ENCODE results near the gene ZBTB16. TPM values are rescaled to one million over a fixed set of nuclear protein-coding genes. Genes with fewer than 3 reads are reported as not detected.
A peak's percentile ranks its signal among the peaks of the same experiment; 100 is the strongest.

The ZBTB16 gene
- total and polyA plus RNA-seq, 2 of the 4 experiments (the other 2 are of a cell fraction) = not detected

DNA sequence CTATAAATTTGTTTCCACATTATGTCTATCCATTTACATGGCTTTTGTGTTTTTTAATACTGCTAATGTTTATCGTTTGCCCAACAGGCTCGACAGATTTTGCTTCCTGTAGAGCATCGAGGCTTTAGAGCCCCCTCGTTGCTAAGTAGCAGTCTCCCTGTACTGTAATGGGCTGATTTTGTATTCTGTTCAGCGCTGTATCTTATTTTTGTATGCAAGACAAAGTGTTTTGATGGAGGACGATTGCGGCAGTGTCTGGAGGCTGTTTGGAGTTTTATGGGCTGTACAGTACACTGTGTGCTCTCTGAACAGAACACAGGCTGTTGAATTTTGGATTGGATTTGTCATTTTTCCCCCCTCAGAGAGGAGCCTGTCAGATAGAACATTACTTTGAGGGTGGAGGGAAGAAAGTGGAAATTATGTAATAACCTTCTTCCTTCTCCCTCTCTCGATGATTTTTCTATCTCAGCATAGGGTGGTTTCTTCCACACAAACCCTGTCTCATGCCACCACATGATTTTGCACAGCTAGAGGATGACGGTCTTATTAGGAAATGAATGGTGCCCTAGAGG is 104.4 kb downstream of the ZBTB16 start:
- no peak overlapping the region for H3K23ac ChIP-seq (ENCODE audit: low read depth, low read length)
- no peak overlapping the region for H2BK20ac ChIP-seq (ENCODE audit: low read depth, low read length)
- H4K8ac ChIP-seq (ENCODE audit: low read depth in 2 of 2, low read length in 2 of 2) = no peak overlapping the region
- no peak overlapping the region for H3K9ac ChIP-seq (ENCODE audit: low read depth, low read length)
- no peaks in the 10 kb centered on the region for H3K79me1 ChIP-seq (ENCODE audit: low read depth in 1 of 2, low read length in 2 of 2)
- peaks cover 14% of the 10 kb centered on the region; the same call in 1 of the 2 replicates for H3K4me1 ChIP-seq (ENCODE audit: control insufficient read depth, insufficient read depth, low read length)
- H4K20me1 ChIP-seq (ENCODE audit: insufficient read depth, low read length) = peaks cover 3% of the 10 kb centered on the region; the same call in 1 of the 2 replicates
- no peak overlapping the region for H2BK120ac ChIP-seq (ENCODE audit: low read depth, low read length)
- CTCF ChIA-PET = no interaction called here
- no TSS peak for BruUV-seq (replicated peaks)
- no peak for TF ChIP-seq RCOR1 (IDR thresholded peaks at IDR 0.05; ENCODE audit: insufficient replicate concordance, low read length)
- no peak for TF ChIP-seq BHLHE40 (IDR thresholded peaks at IDR 0.05; ENCODE audit: low read depth, low read length)
- TF ChIP-seq, protein P1, sequence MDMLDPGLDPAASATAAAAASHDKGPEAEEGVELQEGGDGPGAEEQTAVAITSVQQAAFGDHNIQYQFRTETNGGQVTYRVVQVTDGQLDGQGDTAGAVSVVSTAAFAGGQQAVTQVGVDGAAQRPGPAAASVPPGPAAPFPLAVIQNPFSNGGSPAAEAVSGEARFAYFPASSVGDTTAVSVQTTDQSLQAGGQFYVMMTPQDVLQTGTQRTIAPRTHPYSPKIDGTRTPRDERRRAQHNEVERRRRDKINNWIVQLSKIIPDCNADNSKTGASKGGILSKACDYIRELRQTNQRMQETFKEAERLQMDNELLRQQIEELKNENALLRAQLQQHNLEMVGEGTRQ (IDR thresholded peaks at IDR 0.05; ENCODE audit: low read depth, low read length) = no peak
- no peak for TF ChIP-seq MAZ (IDR thresholded peaks at IDR 0.05; ENCODE audit: borderline replicate concordance, low read depth, low read length)
- no peak for TF ChIP-seq RAD21 (IDR thresholded peaks at IDR 0.05; ENCODE audit: low read length)
- TF ChIP-seq RFX5 (IDR thresholded peaks at IDR 0.05; ENCODE audit: low read depth, low read length) = no peak
- no peak for TF ChIP-seq CTCF (conservative IDR thresholded peaks at IDR 0.05; ENCODE audit: low read depth, low read length)
- TF ChIP-seq NFE2L2 (IDR thresholded peaks at IDR 0.05; ENCODE audit: low read depth, low read length) = no peak
- TF ChIP-seq FOS (IDR thresholded peaks at IDR 0.05; ENCODE audit: low read depth, low read length) = no peak
- TF ChIP-seq POLR2A (IDR thresholded peaks at IDR 0.05; ENCODE audit: low read depth, low read length) = no peak
- no peak for TF ChIP-seq MXI1 (IDR thresholded peaks at IDR 0.05; ENCODE audit: borderline replicate concordance, low read depth, low read length)
- TF ChIP-seq MAFK (IDR thresholded peaks at IDR 0.05; ENCODE audit: low read depth, low read length) = no peak
- no peak for TF ChIP-seq CHD1 (IDR thresholded peaks at IDR 0.05; ENCODE audit: low read depth, low read length)
- TF ChIP-seq SMC3 (IDR thresholded peaks at IDR 0.05; ENCODE audit: low read depth, low read length) = no peak
- TF ChIP-seq CEBPB (IDR thresholded peaks at IDR 0.05; ENCODE audit: low read depth, low read length) = no peak
- TF ChIP-seq, protein P2, sequence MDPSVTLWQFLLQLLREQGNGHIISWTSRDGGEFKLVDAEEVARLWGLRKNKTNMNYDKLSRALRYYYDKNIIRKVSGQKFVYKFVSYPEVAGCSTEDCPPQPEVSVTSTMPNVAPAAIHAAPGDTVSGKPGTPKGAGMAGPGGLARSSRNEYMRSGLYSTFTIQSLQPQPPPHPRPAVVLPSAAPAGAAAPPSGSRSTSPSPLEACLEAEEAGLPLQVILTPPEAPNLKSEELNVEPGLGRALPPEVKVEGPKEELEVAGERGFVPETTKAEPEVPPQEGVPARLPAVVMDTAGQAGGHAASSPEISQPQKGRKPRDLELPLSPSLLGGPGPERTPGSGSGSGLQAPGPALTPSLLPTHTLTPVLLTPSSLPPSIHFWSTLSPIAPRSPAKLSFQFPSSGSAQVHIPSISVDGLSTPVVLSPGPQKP (IDR thresholded peaks at IDR 0.05; ENCODE audit: borderline replicate concordance, low read depth, low read length) = no peak
- ATAC-seq (ENCODE audit: low read depth) = no peak
- peak overlapping the region; percentile 33 for H2AK9ac ChIP-seq (replicated peaks; ENCODE audit: low read depth, low read length, poor library complexity)
- H3K4ac ChIP-seq (ENCODE audit: low read depth, low read length) = no peak overlapping the region
- no peak for DNase-seq
- no peak overlapping the region for H2BK15ac ChIP-seq (ENCODE audit: low read depth, low read length)
- H2AK5ac ChIP-seq (ENCODE audit: low read depth, low read length) = no peak overlapping the region
- dilution Hi-C loops (cut with HindIII; ENCODE audit: low sequenced_read_pairs, unreplicated experiment) (no loop called here), intact Hi-C loops (cut with micrococcal nuclease) (loop anchor here (5.0 to 10.0 kb wide), 3 partner anchors 98 to 289 kb away; partner anchors contain the start of gene USP28), in situ Hi-C loops (cut with MboI; ENCODE audit: low sequenced_read_pairs) (no loop called here)
- peaks cover 3% of the 10 kb centered on the region; the same call in 1 of the 2 replicates for H3K9me1 ChIP-seq (ENCODE audit: insufficient read depth, low read length)
- no CpG with 5 or more reads among the region's 9 CpGs for WGBS, 2 experiments (ENCODE audit: extremely low coverage in 2 of 2, insufficient read length in 1 of 2)
- no peak overlapping the region; the same call in 1 of the 2 replicates for H3K18ac ChIP-seq (ENCODE audit: low read depth, low read length)
- H3K4me2 ChIP-seq (ENCODE audit: low read depth, low read length) = no peak overlapping the region
- no peak overlapping the region for H3K27ac ChIP-seq (ENCODE audit: insufficient read depth, low read length)
- no peak overlapping the region for H2BK5ac ChIP-seq (ENCODE audit: low read depth, low read length, poor library complexity, severe bottlenecking)
- peaks cover 51% of the 10 kb centered on the region for H3K27me3 ChIP-seq (ENCODE audit: control insufficient read depth, insufficient read depth, low read length)
- H3K9me3 ChIP-seq (ENCODE audit: control insufficient read depth, insufficient read depth, low read length) = no peaks in the 10 kb centered on the region
- H3K56ac ChIP-seq (ENCODE audit: extremely low read depth, insufficient read depth, low read length) = no peak overlapping the region
- no peak overlapping the region for H3K4me3 ChIP-seq (ENCODE audit: insufficient read depth, low read depth, low read length)
- POLR2A ChIA-PET (ENCODE audit: unreplicated experiment) = no interaction called here
- no peak overlapping the region for H2AFZ ChIP-seq (replicated peaks; ENCODE audit: low read length, poor library complexity)
- H4K5ac ChIP-seq (ENCODE audit: low read depth, low read length) = no peak overlapping the region
- no peak overlapping the region for H4K91ac ChIP-seq (ENCODE audit: insufficient read depth, low read depth, low read length)
- no peaks in the 10 kb centered on the region for H3K36me3 ChIP-seq (ENCODE audit: control insufficient read depth, insufficient read depth, low read length)
- H3K14ac ChIP-seq (replicated peaks; ENCODE audit: low read depth, low read length) = no peak overlapping the region

Data from IMR-90 (cell line).